Panc1 (cell line): Measurements from ENCODE around the gene SNAP25. TPM values are rescaled to one million over a fixed set of nuclear protein-coding genes. Genes with fewer than 3 reads are reported as not detected.

Source experiments
- ATAC-seq: fragments of 200-7000 bp; cut with Tn5 transposase; 2 replicates; pipeline ENCODE4 v1.9.1; 2020; ENCODE audit warnings: mild to moderate bottlenecking, moderate library complexity
- BruUV-seq: library from RNA; stranded (reverse); fragments of 400-500 nt; replicated peaks from 2 replicates; lab custom pipeline; 2021; lab: Mats Ljungman, UMichigan
- CTCF ChIA-PET: fragments of 300-600 bp; sonication (Branson Sonifier 250); formaldehyde crosslinking; loops from one replicate; lab custom pipeline; 2022; ENCODE audit warnings: antibody characterized with exemption; lab: Charles Lee
- POLR2A ChIA-PET: fragments of 300-600 bp; sonication (Branson Sonifier 250); formaldehyde crosslinking; loops from one replicate; lab custom pipeline; 2022; ENCODE audit warnings: antibody characterized with exemption; lab: Charles Lee
- DNase-seq: peaks from one replicate; pipeline ENCODE4 v3.0.0-alpha.2; 2010; ENCODE audit warnings: low read depth, low spot score
- H3K27ac ChIP-seq: 2 replicates; pipeline ENCODE4 v1.5.1; 2011; ENCODE audit warnings: mild to moderate bottlenecking, low read length, inconsistent platforms
- H3K27me3 ChIP-seq: fragments of 200-500 bp; sonication (Bioruptor generic); 2 replicates; pipeline ENCODE4 v1.6.0; 2014; ENCODE audit warnings: low read length, inconsistent platforms; ENCODE audit not compliant: control insufficient read depth, insufficient read depth
- H3K36me3 ChIP-seq: fragments of 200-500 bp; sonication (Bioruptor generic); 2 replicates; pipeline ENCODE4 v1.5.1; 2014; ENCODE audit warnings: inconsistent platforms, mild to moderate bottlenecking, low read length, moderate library complexity; ENCODE audit not compliant: control insufficient read depth, insufficient read depth
- H3K4me1 ChIP-seq: 2 replicates; pipeline ENCODE4 v1.5.1; 2011; ENCODE audit warnings: inconsistent platforms, mild to moderate bottlenecking, low read length, moderate library complexity; ENCODE audit not compliant: control insufficient read depth, insufficient read depth
- H3K4me3 ChIP-seq, 2 experiments: 2 replicates each; pipeline ENCODE4 v1.5.1; 2011 to 2012; ENCODE audit warnings: low read depth in 2 of 2, low read length in 2 of 2, mild to moderate bottlenecking in 2 of 2, inconsistent platforms in 1 of 2, moderate library complexity in 1 of 2
- H3K9me3 ChIP-seq: fragments of 200-500 bp; sonication (Bioruptor generic); 2 replicates; pipeline ENCODE4 v1.5.1; 2014; ENCODE audit warnings: low read depth, mild to moderate bottlenecking, inconsistent platforms, low read length, moderate library complexity; ENCODE audit not compliant: control insufficient read depth, insufficient read depth
- CTCF ChIP-seq: fragments of 450-650 bp; IDR thresholded peaks from 2 replicates; pipeline ENCODE4 v1.5.1; 2017; ENCODE audit warnings: mild to moderate bottlenecking
- POLR2AphosphoS5 ChIP-seq: IDR thresholded peaks from 2 replicates; pipeline ENCODE4 v1.6.1; 2012; ENCODE audit warnings: mild to moderate bottlenecking, low read depth, low read length, moderate library complexity
- REST ChIP-seq, 2 experiments: IDR thresholded peaks; 2 replicates each; pipeline ENCODE4 v1.6.1; 2011 to 2012; ENCODE audit warnings: low read depth in 2 of 2, control low read depth in 1 of 2, low read length in 1 of 2, mild to moderate bottlenecking in 1 of 2, moderate library complexity in 1 of 2; ENCODE audit not compliant: insufficient read depth in 1 of 2
- SIN3A ChIP-seq: IDR thresholded peaks from 2 replicates; pipeline ENCODE4 v1.6.1; 2012; ENCODE audit warnings: low read depth, mild to moderate bottlenecking, low read length, moderate library complexity, borderline replicate concordance; ENCODE audit not compliant: insufficient read depth
- TCF7L2 ChIP-seq: IDR thresholded peaks from 2 replicates; pipeline ENCODE4 v1.6.1; 2011; ENCODE audit warnings: mild to moderate bottlenecking, low read depth, low read length, inconsistent platforms
- in situ Hi-C: cut with HindIII; loops from 2 replicates; pipeline ENCODE4 v1.10.0; 2016; ENCODE audit warnings: low sequenced_read_pairs, low pct_unique_long_range_greater_than_20kb
- intact Hi-C: fragments of 100-400 bp; cut with micrococcal nuclease; formaldehyde crosslinking; loops from one replicate; pipeline ENCODE4 v1.10.0; 2022; ENCODE audit not compliant: unreplicated experiment
- total RNA-seq: library from RNA; stranded (reverse); gene quantifications from one replicate; pipeline ENCODE4 v1.2.1, GENCODE V29; 2021; ENCODE audit not compliant: unreplicated experiment

SNAP25 gene
- total RNA-seq, 1 experiment from 2014 or later = 0.69 TPM

GRCh38 chr20:10313215-10313614, 94.6 kb downstream of the SNAP25 start:
- ChIA-PET POLR2A (no interaction called here), CTCF (no interaction called here)
- Histone ChIP-seq H3K4me3 (no peak overlapping the region), H3K27ac (no peak overlapping the region), H3K4me1 (no peaks in the 10 kb centered on the region), H3K27me3 (no peaks in the 10 kb centered on the region; the same call in 1 of the 2 replicates), H3K36me3 (no peaks in the 10 kb centered on the region), H3K9me3 (no peaks in the 10 kb centered on the region; the same call in 1 of the 2 replicates)
- intact Hi-C loops (no loop called here), in situ Hi-C loops (no loop called here)
- ATAC-seq = no peak
- BruUV-seq = no TSS peak
- no peak for DNase-seq
- TF ChIP-seq POLR2AphosphoS5 = no peak
- TF ChIP-seq TCF7L2 = no peak
- TF ChIP-seq CTCF = no peak
- TF ChIP-seq SIN3A = no peak
- TF ChIP-seq REST (IDR thresholded peaks at IDR 0.05; ENCODE audit: insufficient read depth in 1 of 2, low read depth in 2 of 2, low read length in 1 of 2) = no peak

GRCh38 chr20:10313701-10314100, 95.1 kb downstream of the SNAP25 start:
- ChIA-PET POLR2A (no interaction called here), CTCF (no interaction called here)
- Histone ChIP-seq H3K9me3 (no peaks in the 10 kb centered on the region; the same call in 1 of the 2 replicates), H3K36me3 (no peaks in the 10 kb centered on the region), H3K4me3 (no peak overlapping the region), H3K27me3 (no peaks in the 10 kb centered on the region; the same call in 1 of the 2 replicates), H3K4me1 (no peaks in the 10 kb centered on the region), H3K27ac (no peak overlapping the region)
- BruUV-seq = no TSS peak
- no peak for ATAC-seq
- intact Hi-C loops = no loop called here
- TF ChIP-seq POLR2AphosphoS5 (no peak), TCF7L2 (no peak), REST (IDR thresholded peaks at IDR 0.05; ENCODE audit: insufficient read depth in 1 of 2, low read depth in 2 of 2, low read length in 1 of 2) (no peak), CTCF (no peak), SIN3A (no peak)
- in situ Hi-C loops = no loop called here
- DNase-seq = no peak
